Activated CD4-positive, alpha-beta T cell treated with anti-CD3 and anti-CD28 coated beads, Interleukin-2, amount 50 U/mL, for 48 hours (primary cell): Measurements from ENCODE around the gene C11orf16.
"Not testable (repeated sequence)": the region's sequence is repeated elsewhere in the genome, so short reads cannot be mapped to it uniquely, and the experiment has no call there.

ENCODE experiments used
- DNase-seq, 2 experiments: peaks; one replicate each; pipeline ENCODE4 v3.0.0-alpha.2; 2020

C11orf16 gene

GRCh38 chr11:8934742-8935488 lies 2.2 kb upstream of the C11orf16 start:
- DNase-seq = no peak

GRCh38 chr11:8933931-8934330 lies 1.2 kb upstream of the C11orf16 start:
- no peak for DNase-seq

DNA sequence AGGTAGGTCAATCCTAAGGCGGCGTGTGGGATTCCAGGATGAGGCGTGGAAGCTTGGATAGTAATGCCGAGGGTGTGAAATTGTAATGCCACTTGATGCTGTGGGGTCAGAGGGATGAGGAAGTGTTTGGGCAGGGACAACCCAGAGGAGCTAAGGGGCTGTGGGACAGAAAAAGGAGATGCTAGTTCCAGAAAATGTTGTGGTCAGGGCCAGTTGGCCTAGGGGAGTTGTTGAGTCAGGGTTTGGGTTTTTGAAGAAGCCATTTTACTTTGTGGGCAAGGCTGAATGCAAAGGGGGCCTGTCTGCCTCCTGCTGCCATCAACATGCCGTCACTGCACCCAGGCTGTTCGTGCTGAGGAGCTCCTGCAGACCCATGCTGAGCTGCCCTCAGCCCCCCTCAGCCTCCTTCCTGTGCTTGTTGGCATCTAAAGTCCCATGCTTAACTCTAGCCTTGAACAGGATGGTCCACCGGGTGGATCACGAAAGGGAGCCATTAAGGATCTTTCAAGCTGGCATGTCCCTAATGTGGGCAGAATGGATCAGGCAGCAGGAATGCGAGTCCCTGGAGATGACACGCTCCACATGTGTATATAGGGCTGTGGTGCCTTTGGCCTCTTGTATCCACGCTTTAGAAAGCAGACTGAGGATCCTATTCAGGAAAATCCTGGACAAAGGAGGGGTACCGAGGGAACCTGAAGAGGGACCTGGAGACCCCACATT lies 2.1 kb downstream of the C11orf16 start:
- no peak for DNase-seq

- no peak for DNase-seq
Observed at GRCh38 chr11:8928981-8929615, 3.6 kb downstream of the C11orf16 start.

GRCh38 chr11:8928205-8928604 lies 4.5 kb downstream of the C11orf16 start:
- no peak for DNase-seq

DNA sequence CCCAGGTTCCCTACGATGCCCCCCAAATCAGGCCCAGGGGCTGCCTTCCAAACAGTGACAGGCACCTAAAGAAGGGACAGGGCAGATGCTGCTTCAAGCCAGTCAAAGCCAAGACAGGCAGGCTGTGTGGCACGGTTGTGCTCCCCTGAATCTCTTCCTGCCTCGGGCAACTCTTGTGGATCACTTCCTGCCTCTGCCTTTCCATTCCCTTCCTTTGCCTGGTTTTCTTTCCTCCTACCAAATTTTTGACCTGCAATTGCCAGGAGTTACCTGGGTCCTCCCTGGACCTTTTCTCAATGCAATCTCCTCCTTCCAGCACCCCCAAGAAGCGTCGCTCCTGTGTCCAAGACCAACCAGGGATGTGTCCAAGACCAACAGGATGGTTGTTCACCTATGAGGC lies 5.5 kb downstream of the C11orf16 start:
- DNase-seq = no peak

DNA sequence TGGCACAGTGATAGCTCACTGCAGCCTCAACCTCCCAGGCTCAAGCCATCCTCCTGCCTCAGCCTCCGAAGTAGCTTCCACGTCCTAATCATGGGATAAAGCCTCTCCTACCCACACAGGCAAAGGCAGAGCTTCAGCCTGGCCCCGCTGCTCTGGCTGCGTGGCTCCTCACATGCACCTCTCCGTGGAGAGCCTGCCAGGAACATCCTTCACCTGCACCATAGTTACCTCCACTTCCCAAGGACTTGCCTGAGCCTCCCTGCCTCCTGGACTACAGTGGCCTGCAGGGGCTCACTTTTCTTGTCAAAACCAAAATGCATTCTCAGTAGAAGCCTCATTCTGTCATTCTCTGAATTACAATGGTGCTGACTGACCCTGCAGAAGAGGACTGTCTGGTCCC lies 6.5 kb downstream of the C11orf16 start:
- DNase-seq = no peak

- no peak for DNase-seq
Observed at GRCh38 chr11:8925711-8926110, 7.0 kb downstream of the C11orf16 start.

DNA sequence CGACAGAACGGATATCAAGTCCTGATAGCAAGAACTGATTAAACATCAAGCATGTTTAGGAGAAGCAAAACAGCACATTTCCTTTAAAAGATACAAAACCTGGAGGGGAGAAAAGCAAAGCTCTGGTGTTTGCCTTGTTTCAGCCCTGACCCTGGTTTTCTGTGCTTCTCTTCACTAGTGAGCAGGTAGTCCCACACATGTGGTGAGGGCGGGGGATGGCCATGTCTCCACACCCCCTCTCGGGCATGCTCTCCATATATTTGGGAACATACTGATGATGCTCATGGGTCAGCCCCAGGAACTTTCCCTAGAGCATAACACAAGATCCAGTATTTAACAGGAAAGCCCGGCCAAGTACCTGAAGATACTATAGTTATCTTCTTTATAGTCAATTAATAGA lies 10.1 kb downstream of the C11orf16 start:
- DNase-seq = no peak

- DNase-seq = no peak
Observed at GRCh38 chr11:8917157-8917825, 15.5 kb downstream of the C11orf16 start.

- no peak for DNase-seq
Observed at GRCh38 chr11:8914661-8915018, 18.1 kb downstream of the C11orf16 start.

GRCh38 chr11:8913961-8914660 lies 18.6 kb downstream of the C11orf16 start:
- DNase-seq = peak; percentile 33 to 45

DNA sequence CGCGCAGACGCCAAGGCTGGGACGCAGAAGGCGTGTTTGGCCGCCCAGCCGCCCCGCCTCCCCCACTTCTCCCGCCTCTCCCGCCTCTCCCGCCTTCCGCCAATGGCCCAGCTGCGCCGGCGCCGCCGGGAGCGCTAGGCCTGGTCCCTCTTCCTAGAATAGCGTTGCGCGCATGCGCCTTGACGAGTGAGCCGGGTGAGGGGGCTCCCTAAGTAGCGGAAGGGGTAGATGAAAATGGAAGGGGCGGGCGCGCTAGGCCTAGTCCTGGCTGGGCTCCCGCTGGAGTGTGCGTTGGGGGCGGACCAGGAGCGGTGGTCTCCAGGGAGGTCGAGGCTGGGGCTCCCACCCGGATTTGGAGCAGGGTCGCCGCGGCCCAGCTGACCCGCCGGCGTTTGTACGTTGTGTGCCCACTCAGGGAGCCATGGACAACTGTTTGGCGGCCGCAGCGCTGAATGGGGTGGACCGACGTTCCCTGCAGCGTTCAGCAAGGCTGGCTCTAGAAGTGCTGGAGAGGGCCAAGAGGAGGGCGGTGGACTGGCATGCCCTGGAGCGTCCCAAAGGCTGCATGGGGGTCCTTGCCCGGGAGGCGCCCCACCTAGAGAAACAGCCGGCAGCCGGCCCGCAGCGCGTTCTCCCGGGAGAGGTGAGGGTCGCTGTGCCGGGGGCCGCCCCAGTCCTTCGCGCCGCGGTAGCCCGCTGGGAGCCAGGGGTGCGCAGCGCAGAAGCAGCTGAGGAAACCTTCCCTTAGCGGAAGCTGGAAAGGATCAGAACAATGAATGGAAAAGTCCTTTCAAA lies 21.5 kb downstream of the C11orf16 start, which contains the start of gene AKIP1:
Gene AKIP1, plus strand, starts transcription at position 161 of the 795 bp plus-strand sequence. Its CDS starts 261 bp downstream, at position 422.
- DNase-seq = peak; percentile 93 to 94

GRCh38 chr11:8910649-8911026 lies 22.1 kb downstream of the C11orf16 start:
- DNase-seq = no peak

DNA sequence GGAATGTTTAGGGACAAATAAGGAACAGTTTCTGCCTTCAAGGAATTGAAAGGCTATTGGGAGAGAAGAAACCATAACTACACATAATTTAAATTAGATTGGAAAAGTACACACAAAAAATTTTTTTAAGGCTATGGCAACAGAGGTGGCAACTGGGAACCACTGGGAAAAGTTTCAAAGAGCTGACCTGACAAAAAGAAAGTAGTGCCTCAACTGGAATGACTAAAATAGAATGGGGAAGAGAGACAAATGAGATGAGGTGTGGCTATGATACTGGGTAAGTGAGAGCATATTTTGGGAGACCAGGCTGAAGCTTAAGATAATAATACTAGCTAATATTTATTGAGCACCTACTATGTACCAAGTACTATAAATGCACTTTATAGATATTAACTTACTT lies 24.6 kb downstream of the C11orf16 start:
- no peak for DNase-seq

DNA sequence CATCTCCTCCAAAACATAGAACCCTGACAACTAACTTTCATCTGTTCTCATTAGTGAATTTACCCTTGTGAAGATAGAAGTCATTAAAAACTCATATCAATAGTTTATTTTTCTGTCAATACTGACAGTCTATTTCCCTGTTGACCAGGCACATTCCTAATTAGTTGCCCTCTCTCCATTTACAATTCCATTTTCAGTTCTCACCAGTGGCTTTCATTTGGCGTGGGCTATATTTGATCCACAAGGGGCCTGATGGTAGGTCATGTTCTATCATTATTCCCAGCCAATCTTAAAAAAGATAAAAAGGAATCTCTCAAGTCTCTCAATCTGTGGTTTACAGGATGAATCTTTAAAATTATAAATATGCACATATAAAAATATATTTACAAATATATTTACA lies 25.6 kb downstream of the C11orf16 start:
- DNase-seq = no peak

DNA sequence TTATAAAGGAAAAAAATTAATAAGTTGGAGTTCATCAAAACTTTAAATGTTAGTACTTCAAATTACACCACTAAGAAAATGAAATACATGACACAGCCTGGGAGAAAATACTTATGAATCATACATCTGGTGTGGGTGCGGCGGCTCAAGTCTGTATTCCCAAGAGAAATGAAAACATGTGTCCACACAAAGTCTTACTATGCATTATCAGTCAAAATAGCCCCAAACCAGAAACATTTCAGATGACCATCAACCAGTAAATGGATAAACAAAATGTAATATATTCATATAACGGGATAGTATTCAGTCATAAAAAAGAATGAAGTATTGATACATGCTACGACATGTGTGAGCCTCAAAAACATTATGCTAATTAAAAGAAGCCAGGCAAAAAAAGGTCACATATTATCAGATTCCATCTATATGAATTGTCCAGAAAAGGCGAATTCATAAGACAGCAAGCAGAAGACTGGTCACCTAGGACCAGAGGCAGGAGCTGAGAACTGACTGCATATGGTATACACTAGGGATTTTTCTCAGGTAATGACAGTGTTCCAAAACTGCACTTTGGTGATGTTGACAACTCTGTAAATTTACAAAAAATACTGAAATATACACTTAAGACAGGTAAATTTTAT lies 27.1 kb downstream of the C11orf16 start:
- DNase-seq = no peak

- no peak for DNase-seq
Observed at GRCh38 chr11:8899119-8899753, 33.5 kb downstream of the C11orf16 start.

DNA sequence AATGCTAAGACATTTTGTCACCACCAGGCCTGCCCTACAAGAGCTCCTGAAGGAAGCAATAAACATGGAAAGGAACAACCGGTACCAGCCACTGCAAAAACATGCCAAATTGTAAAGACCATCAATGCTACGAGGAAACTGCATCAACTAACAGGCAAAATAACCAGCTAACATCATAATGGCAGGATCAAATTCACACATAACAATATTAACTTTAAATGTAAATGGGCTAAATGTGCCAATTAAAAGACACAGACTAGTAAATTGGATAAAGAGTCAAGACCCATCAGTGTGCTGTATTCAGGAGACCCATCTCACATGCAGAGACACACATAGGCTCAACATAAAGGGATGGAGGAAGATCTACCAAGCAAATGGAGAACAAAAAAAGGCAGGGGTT lies 41.6 kb downstream of the C11orf16 start:
- DNase-seq = not testable (repeated sequence)

DNA sequence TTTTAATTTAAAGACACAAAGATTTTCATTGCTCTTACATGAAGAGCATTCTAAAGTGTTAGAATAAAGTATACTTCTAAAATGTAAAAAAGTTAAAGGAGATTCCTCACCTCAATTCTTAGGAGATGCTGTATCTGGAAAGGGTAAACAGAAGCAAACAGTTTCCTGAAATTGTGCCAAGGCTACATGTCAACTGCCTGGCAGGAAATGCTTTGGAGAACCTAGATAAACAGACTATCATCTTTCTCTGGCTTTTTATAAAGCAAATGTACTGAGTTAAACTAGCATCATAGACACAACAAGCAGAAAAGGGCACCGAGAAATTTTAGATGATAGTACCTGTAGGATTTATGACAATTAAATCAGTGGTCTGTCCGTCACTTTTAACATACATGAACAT lies 46.4 kb downstream of the C11orf16 start:
- no peak for DNase-seq

GRCh38 chr11:8881585-8881984 lies 51.2 kb downstream of the C11orf16 start:
- DNase-seq = not testable (repeated sequence)
